Stimulated activated effector memory CD8-positive, alpha-beta T cell treated with anti-CD3 and anti-CD28 coated beads, Interleukin-12 subunit alpha, Interleukin-12 subunit beta, amount 100 ng/mL, for 72 hours (primary cell): ENCODE results near the gene GRM8.
A peak's percentile ranks its signal among the peaks of the same experiment; 100 is the strongest.
"Not testable (repeated sequence)": the region's sequence is repeated elsewhere in the genome, so short reads cannot be mapped to it uniquely, and the experiment has no call there.

ENCODE experiments used
- ATAC-seq: fragments of 150-1000 bp; cut with Tn5 transposase; 2 replicates; pipeline ENCODE4 v1.10.0; 2021
- DNase-seq, 2 donors: peaks; one replicate each; pipeline ENCODE4 v3.0.0; 2021 to 2022; ENCODE audit warnings: low spot score in 2 of 2
- H3K27ac Mint-ChIP-seq: one replicate; pipeline ENCODE4 v1.8.0; 2022; ENCODE audit warnings: mild to moderate bottlenecking, mixed read lengths
- H3K36me3 Mint-ChIP-seq: one replicate; pipeline ENCODE4 v1.8.0; 2022; ENCODE audit warnings: mild to moderate bottlenecking, mixed read lengths
- H3K4me1 Mint-ChIP-seq: one replicate; pipeline ENCODE4 v1.8.0; 2022; ENCODE audit warnings: mixed read lengths
- H3K4me3 Mint-ChIP-seq: one replicate; pipeline ENCODE4 v1.8.0; 2022; ENCODE audit warnings: mild to moderate bottlenecking, mixed read lengths
- H3K9me3 Mint-ChIP-seq: one replicate; pipeline ENCODE4 v1.8.0; 2022; ENCODE audit warnings: mixed read lengths

The GRM8 gene

GRCh38 chr7:126698909-126699308 lies 553.8 kb downstream of the GRM8 start:
- Mint-ChIP-seq H3K27ac (no peak overlapping the region), H3K9me3 (no peaks in the 10 kb centered on the region), H3K36me3 (no peaks in the 10 kb centered on the region), H3K4me3 (no peak overlapping the region), H3K4me1 (no peaks in the 10 kb centered on the region)
- ATAC-seq (no peak), DNase-seq (no peak)

GRCh38 chr7:126698446-126698845 lies 554.3 kb downstream of the GRM8 start:
- Mint-ChIP-seq H3K9me3 (no peaks in the 10 kb centered on the region), H3K27ac (no peak overlapping the region), H3K4me1 (no peaks in the 10 kb centered on the region), H3K4me3 (no peak overlapping the region), H3K36me3 (no peaks in the 10 kb centered on the region)
- ATAC-seq (no peak), DNase-seq (no peak)

GRCh38 chr7:126696256-126697038 lies 556.3 kb downstream of the GRM8 start:
- Mint-ChIP-seq H3K4me1 (no peaks in the 10 kb centered on the region), H3K4me3 (no peak overlapping the region), H3K27ac (no peak overlapping the region), H3K9me3 (no peaks in the 10 kb centered on the region), H3K36me3 (no peaks in the 10 kb centered on the region)
- DNase-seq (no peak), ATAC-seq (no peak)

- no peaks in the 10 kb centered on the region for H3K4me1 Mint-ChIP-seq
- ATAC-seq, result peak; percentile 36
- no peak overlapping the region for H3K4me3 Mint-ChIP-seq
- no peak overlapping the region for H3K27ac Mint-ChIP-seq
- H3K9me3 Mint-ChIP-seq, result no peaks in the 10 kb centered on the region
- H3K36me3 Mint-ChIP-seq, result no peaks in the 10 kb centered on the region
- no peak for DNase-seq
These were observed 561.6 kb downstream of the GRM8 start for GRCh38 chr7:126690848-126691751.

- no peaks in the 10 kb centered on the region for H3K4me1 Mint-ChIP-seq
- no peaks in the 10 kb centered on the region for H3K9me3 Mint-ChIP-seq
- H3K36me3 Mint-ChIP-seq, result no peaks in the 10 kb centered on the region
These were observed 562.6 kb downstream of the GRM8 start for GRCh38 chr7:126690104-126690503.

GRCh38 chr7:126689037-126689436 lies 563.7 kb downstream of the GRM8 start:
- no peaks in the 10 kb centered on the region for H3K9me3 Mint-ChIP-seq
- no peak for ATAC-seq
- no peaks in the 10 kb centered on the region for H3K36me3 Mint-ChIP-seq
- H3K4me1 Mint-ChIP-seq, result no peaks in the 10 kb centered on the region
- DNase-seq, result no peak
- no peak overlapping the region for H3K4me3 Mint-ChIP-seq
- H3K27ac Mint-ChIP-seq, result no peak overlapping the region

More at GRCh38 chr7:126690104-126690503, 562.6 kb downstream of the GRM8 start:
- ATAC-seq, result no peak
- DNase-seq, result no peak
- H3K27ac Mint-ChIP-seq, result no peak overlapping the region
- no peak overlapping the region for H3K4me3 Mint-ChIP-seq

GRCh38 chr7:126686474-126686873 lies 566.3 kb downstream of the GRM8 start:
- H3K4me1 Mint-ChIP-seq, result no peaks in the 10 kb centered on the region
- no peak overlapping the region for H3K4me3 Mint-ChIP-seq
- no peak overlapping the region for H3K27ac Mint-ChIP-seq
- no peaks in the 10 kb centered on the region for H3K9me3 Mint-ChIP-seq
- no peaks in the 10 kb centered on the region for H3K36me3 Mint-ChIP-seq
- DNase-seq, result no peak
- ATAC-seq, result no peak

GRCh38 chr7:126685596-126685995 lies 567.1 kb downstream of the GRM8 start:
- Mint-ChIP-seq H3K36me3 (no peaks in the 10 kb centered on the region), H3K27ac (no peak overlapping the region), H3K9me3 (no peaks in the 10 kb centered on the region), H3K4me1 (no peaks in the 10 kb centered on the region), H3K4me3 (no peak overlapping the region)
- DNase-seq, result no peak
- peak; percentile 16 for ATAC-seq

- ATAC-seq (peak; percentile 5), DNase-seq (no peak)
- no peak overlapping the region for H3K4me3 Mint-ChIP-seq
- H3K36me3 Mint-ChIP-seq, result no peaks in the 10 kb centered on the region
- no peak overlapping the region for H3K27ac Mint-ChIP-seq
- no peaks in the 10 kb centered on the region for H3K9me3 Mint-ChIP-seq
- no peaks in the 10 kb centered on the region for H3K4me1 Mint-ChIP-seq
These were observed 567.6 kb downstream of the GRM8 start for GRCh38 chr7:126685018-126685573.

GRCh38 chr7:126682176-126682575 lies 570.6 kb downstream of the GRM8 start:
- Mint-ChIP-seq H3K9me3 (no peaks in the 10 kb centered on the region), H3K27ac (no peak overlapping the region), H3K36me3 (no peaks in the 10 kb centered on the region), H3K4me1 (no peaks in the 10 kb centered on the region), H3K4me3 (no peak overlapping the region)
- no peak for DNase-seq
- ATAC-seq, result no peak

- not testable (repeated sequence) for DNase-seq, H3K36me3 Mint-ChIP-seq, H3K4me3 Mint-ChIP-seq, H3K27ac Mint-ChIP-seq, ATAC-seq, H3K4me1 Mint-ChIP-seq
- peaks cover 13% of the 10 kb centered on the region for H3K9me3 Mint-ChIP-seq
These were observed 584.0 kb downstream of the GRM8 start for GRCh38 chr7:126668762-126669161.

- DNase-seq (no peak), ATAC-seq (no peak)
- Mint-ChIP-seq H3K36me3 (no peaks in the 10 kb centered on the region), H3K9me3 (peaks cover 13% of the 10 kb centered on the region), H3K4me1 (no peaks in the 10 kb centered on the region), H3K4me3 (no peak overlapping the region), H3K27ac (no peak overlapping the region)
These were observed 584.4 kb downstream of the GRM8 start for GRCh38 chr7:126668367-126668752.

GRCh38 chr7:126667742-126668366 lies 584.9 kb downstream of the GRM8 start:
- DNase-seq (no peak), ATAC-seq (no peak)
- Mint-ChIP-seq H3K9me3 (peaks cover 13% of the 10 kb centered on the region), H3K4me1 (no peaks in the 10 kb centered on the region), H3K4me3 (no peak overlapping the region), H3K36me3 (no peaks in the 10 kb centered on the region), H3K27ac (no peak overlapping the region)

GRCh38 chr7:126662856-126663255 lies 589.9 kb downstream of the GRM8 start:
- Mint-ChIP-seq H3K4me3 (no peak overlapping the region), H3K36me3 (no peaks in the 10 kb centered on the region), H3K9me3 (peaks cover 12% of the 10 kb centered on the region), H3K27ac (no peak overlapping the region), H3K4me1 (no peaks in the 10 kb centered on the region)
- no peak for ATAC-seq
- no peak for DNase-seq

GRCh38 chr7:126659124-126659523 lies 593.6 kb downstream of the GRM8 start:
- no peak for ATAC-seq

More at GRCh38 chr7:126659124-126659523, 593.6 kb downstream of the GRM8 start:
- no peak overlapping the region for H3K4me3 Mint-ChIP-seq
- H3K27ac Mint-ChIP-seq, result no peak overlapping the region
- no peak for DNase-seq
- no peaks in the 10 kb centered on the region for H3K4me1 Mint-ChIP-seq
- peaks cover 8% of the 10 kb centered on the region for H3K9me3 Mint-ChIP-seq
- no peaks in the 10 kb centered on the region for H3K36me3 Mint-ChIP-seq
